ENCODE results near the gene CHCHD4.
"Not testable (repeated sequence)": the region's sequence is repeated elsewhere in the genome, so short reads cannot be mapped to it uniquely, and the experiment has no call there.

Gene CHCHD4

DNA sequence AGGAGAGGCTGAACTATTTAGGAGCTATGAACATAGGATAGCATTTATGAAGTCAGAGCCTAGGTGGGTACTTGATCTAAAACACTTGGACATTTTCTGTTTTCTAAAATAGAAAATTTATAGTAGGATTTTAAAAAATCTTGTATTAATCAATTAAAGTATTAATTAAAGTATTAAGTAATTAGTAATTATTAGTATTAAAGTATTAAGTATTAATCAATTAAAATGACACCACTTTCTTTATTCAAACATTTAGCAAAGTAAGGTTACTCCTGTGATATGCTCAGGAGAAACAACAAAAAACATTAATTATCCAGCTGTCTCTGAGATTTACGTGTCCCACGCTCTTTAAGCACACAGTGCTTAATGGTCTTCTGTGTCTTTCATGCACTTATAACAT is 32.2 kb downstream of the CHCHD4 start:
- Histone ChIP-seq H3K9me3 (ENCODE audit: control insufficient read depth, insufficient read depth, low read length) (no peaks in the 10 kb centered on the region), H3K4me3 (ENCODE audit: low read length) (no peak overlapping the region), H3K27me3 (ENCODE audit: control insufficient read depth, insufficient read depth, low read length) (no peaks in the 10 kb centered on the region), H3K4me1 (ENCODE audit: control insufficient read depth, insufficient read depth, low read length) (no peaks in the 10 kb centered on the region; the same call in 1 of the 2 replicates), H3K27ac (ENCODE audit: low read length) (no peak overlapping the region), H3K36me3 (ENCODE audit: control insufficient read depth, insufficient read depth, low read length) (no peaks in the 10 kb centered on the region)
- no peak for DNase-seq (ENCODE audit: low read depth, low spot score)
- no CpG with 5 or more reads among the region's 2 CpGs for WGBS (ENCODE audit: insufficient coverage, insufficient read length)

GRCh38 chr3:14091959-14092358 is 32.7 kb downstream of the CHCHD4 start:
- H3K4me3 ChIP-seq (ENCODE audit: low read length); H3K4me1 ChIP-seq (ENCODE audit: control insufficient read depth, insufficient read depth, low read length); H3K27me3 ChIP-seq (ENCODE audit: control insufficient read depth, insufficient read depth, low read length); H3K36me3 ChIP-seq (ENCODE audit: control insufficient read depth, insufficient read depth, low read length); DNase-seq (ENCODE audit: low read depth, low spot score); H3K9me3 ChIP-seq (ENCODE audit: control insufficient read depth, insufficient read depth, low read length); H3K27ac ChIP-seq (ENCODE audit: low read length): not testable (repeated sequence)
- no CpG with 5 or more reads among the region's 5 CpGs for WGBS (ENCODE audit: insufficient coverage, insufficient read length)

GRCh38 chr3:14087461-14087860 is 37.2 kb downstream of the CHCHD4 start:
- not testable (repeated sequence) for DNase-seq (ENCODE audit: low read depth, low spot score); H3K4me3 ChIP-seq (ENCODE audit: low read length); H3K27ac ChIP-seq (ENCODE audit: low read length); H3K9me3 ChIP-seq (ENCODE audit: control insufficient read depth, insufficient read depth, low read length); H3K36me3 ChIP-seq (ENCODE audit: control insufficient read depth, insufficient read depth, low read length); H3K27me3 ChIP-seq (ENCODE audit: control insufficient read depth, insufficient read depth, low read length); H3K4me1 ChIP-seq (ENCODE audit: control insufficient read depth, insufficient read depth, low read length)
- no CpG with 5 or more reads among the region's 5 CpGs for WGBS (ENCODE audit: insufficient coverage, insufficient read length)

DNA sequence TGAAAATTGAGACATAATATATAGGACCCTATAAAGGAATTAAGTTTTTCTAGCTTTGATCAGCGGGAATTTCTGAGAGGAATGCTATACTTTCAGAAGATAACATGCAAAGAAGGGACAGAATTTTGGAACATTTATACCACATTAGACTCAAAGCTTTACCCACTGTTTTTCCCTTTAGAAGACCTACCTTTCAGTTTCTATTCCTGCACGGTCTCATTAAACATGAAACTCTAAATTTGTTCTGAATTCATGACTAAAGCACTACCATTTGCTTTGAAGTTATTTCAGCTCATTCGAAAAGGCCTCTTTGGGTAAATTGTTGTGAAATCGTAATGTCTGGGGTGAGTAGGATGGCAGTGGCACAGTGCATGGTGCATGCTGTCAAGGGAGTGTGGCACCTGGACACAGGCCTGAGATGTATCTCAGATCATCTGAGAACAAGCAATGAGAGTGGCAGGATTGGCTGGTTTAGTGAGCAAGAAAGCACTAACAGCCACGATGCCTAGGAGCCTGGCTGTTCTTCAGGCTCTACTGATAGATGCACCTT is 42.5 kb downstream of the CHCHD4 start:
- Histone ChIP-seq H3K4me1 (ENCODE audit: control insufficient read depth, insufficient read depth, low read length) (no peaks in the 10 kb centered on the region), H3K27me3 (ENCODE audit: control insufficient read depth, insufficient read depth, low read length) (no peaks in the 10 kb centered on the region), H3K9me3 (ENCODE audit: control insufficient read depth, insufficient read depth, low read length) (0 out of 2 replicates have a peak, but pooled peaks cover 1% of the 10 kb centered on the region), H3K36me3 (ENCODE audit: control insufficient read depth, insufficient read depth, low read length) (no peaks in the 10 kb centered on the region), H3K27ac (ENCODE audit: low read length) (no peak overlapping the region), H3K4me3 (ENCODE audit: low read length) (no peak overlapping the region)
- WGBS (ENCODE audit: insufficient coverage, insufficient read length): no CpG with 5 or more reads among the region's 5 CpGs
- DNase-seq (ENCODE audit: low read depth, low spot score): no peak

DNA sequence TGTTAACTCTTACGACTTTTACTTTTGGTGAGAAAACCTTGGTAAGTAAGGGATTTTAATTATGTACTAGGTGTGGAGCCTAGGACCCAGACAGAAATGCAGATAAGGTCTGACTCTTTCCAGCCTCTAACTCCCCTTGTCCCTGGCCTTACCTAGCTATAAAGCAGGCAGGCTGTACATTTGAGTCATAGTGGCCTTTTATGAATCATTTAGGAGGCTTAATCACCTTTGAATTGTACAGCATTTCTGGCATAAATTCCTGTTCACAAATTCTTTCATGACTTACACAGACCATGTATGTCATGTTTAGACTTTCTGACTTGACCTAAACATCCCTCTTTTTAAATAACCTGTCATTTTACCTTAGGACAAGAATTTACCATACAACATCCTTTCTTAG is 47.4 kb downstream of the CHCHD4 start:
- 100% methylated on average over 1 of the region's 1 CpG for WGBS (ENCODE audit: insufficient coverage, insufficient read length)
- H3K9me3 ChIP-seq (ENCODE audit: control insufficient read depth, insufficient read depth, low read length): 0 out of 2 replicates have a peak, but pooled peaks cover 1% of the 10 kb centered on the region
- H3K36me3 ChIP-seq (ENCODE audit: control insufficient read depth, insufficient read depth, low read length): no peaks in the 10 kb centered on the region
- no peak overlapping the region for H3K27ac ChIP-seq (ENCODE audit: low read length)
- DNase-seq (ENCODE audit: low read depth, low spot score): no peak
- no peaks in the 10 kb centered on the region for H3K4me1 ChIP-seq (ENCODE audit: control insufficient read depth, insufficient read depth, low read length)
- no peak overlapping the region for H3K4me3 ChIP-seq (ENCODE audit: low read length)
- H3K27me3 ChIP-seq (ENCODE audit: control insufficient read depth, insufficient read depth, low read length): no peaks in the 10 kb centered on the region

DNA sequence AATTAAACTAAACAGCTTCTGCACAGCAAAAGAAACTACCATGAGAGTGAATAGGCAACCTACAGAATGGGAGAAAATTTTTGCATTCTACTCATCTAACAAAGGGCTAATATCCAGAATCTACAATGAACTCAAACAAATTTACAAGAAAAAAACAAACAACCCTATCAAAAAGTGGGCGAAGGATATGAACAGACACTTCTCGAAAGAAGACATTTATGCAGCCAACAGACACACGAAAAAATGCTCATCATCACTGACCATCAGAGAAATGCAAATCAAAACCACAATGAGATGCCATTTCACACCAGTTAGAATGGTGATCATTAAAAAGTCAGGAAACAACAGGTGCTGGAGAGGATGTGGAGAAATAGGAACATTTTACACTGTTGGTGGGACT is 49.4 kb downstream of the CHCHD4 start:
- H3K4me3 ChIP-seq (ENCODE audit: low read length); H3K4me1 ChIP-seq (ENCODE audit: control insufficient read depth, insufficient read depth, low read length); H3K27me3 ChIP-seq (ENCODE audit: control insufficient read depth, insufficient read depth, low read length); H3K27ac ChIP-seq (ENCODE audit: low read length); DNase-seq (ENCODE audit: low read depth, low spot score); H3K36me3 ChIP-seq (ENCODE audit: control insufficient read depth, insufficient read depth, low read length); H3K9me3 ChIP-seq (ENCODE audit: control insufficient read depth, insufficient read depth, low read length): not testable (repeated sequence)
- WGBS (ENCODE audit: insufficient coverage, insufficient read length): no CpG with 5 or more reads among the region's 3 CpGs

DNA sequence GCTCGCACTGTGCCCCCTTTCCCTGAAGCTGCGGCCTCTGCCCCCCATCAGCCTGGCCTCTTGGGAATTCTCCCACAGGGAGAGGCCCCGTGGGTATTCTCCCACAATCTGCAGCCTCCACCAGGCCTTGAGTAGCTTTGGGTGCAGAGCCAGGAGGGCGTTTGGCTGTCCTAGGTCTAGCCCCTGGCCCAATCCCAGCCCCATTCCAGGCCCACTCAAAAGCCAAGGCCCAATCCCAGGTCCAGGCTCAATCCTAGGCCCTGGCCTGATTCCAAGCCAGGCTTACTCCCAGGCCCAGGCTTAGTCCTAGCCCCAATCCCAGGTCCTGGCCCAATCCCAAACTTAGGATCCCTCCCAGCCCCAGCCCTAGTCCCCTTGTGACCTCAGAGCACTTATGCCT is 59.8 kb downstream of the CHCHD4 start:
- WGBS (ENCODE audit: insufficient coverage, insufficient read length): no CpG with 5 or more reads among the region's 4 CpGs
- H3K36me3 ChIP-seq (ENCODE audit: control insufficient read depth, insufficient read depth, low read length): no peaks in the 10 kb centered on the region
- H3K27ac ChIP-seq (ENCODE audit: low read length): no peak overlapping the region
- no peaks in the 10 kb centered on the region for H3K9me3 ChIP-seq (ENCODE audit: control insufficient read depth, insufficient read depth, low read length)
- no peaks in the 10 kb centered on the region for H3K4me1 ChIP-seq (ENCODE audit: control insufficient read depth, insufficient read depth, low read length)
- no peak for DNase-seq (ENCODE audit: low read depth, low spot score)
- H3K27me3 ChIP-seq (ENCODE audit: control insufficient read depth, insufficient read depth, low read length): no peaks in the 10 kb centered on the region
- H3K4me3 ChIP-seq (ENCODE audit: low read length): no peak overlapping the region

GRCh38 chr3:14063152-14063551 is 61.5 kb downstream of the CHCHD4 start:
- Histone ChIP-seq H3K27ac (ENCODE audit: low read length) (no peak overlapping the region), H3K4me1 (ENCODE audit: control insufficient read depth, insufficient read depth, low read length) (no peaks in the 10 kb centered on the region), H3K27me3 (ENCODE audit: control insufficient read depth, insufficient read depth, low read length) (no peaks in the 10 kb centered on the region), H3K36me3 (ENCODE audit: control insufficient read depth, insufficient read depth, low read length) (no peaks in the 10 kb centered on the region), H3K4me3 (ENCODE audit: low read length) (no peak overlapping the region), H3K9me3 (ENCODE audit: control insufficient read depth, insufficient read depth, low read length) (no peaks in the 10 kb centered on the region)
- DNase-seq (ENCODE audit: low read depth, low spot score): no peak
- no CpG with 5 or more reads among the region's 2 CpGs for WGBS (ENCODE audit: insufficient coverage, insufficient read length)
